ENCODE data around the gene ZNF808. TPM values are rescaled to one million over a fixed set of nuclear protein-coding genes. Genes with fewer than 3 reads are reported as not detected.
"Not testable (repeated sequence)": the region's sequence is repeated elsewhere in the genome, so short reads cannot be mapped to it uniquely, and the experiment has no call there.

Gene ZNF808
- polyA plus RNA-seq, 10 donors: 4.5 to 11.4 (median 6.8) TPM

GRCh38 chr19:52535771-52536447, 8.4 kb downstream of the ZNF808 start:
- peak; percentile 69 to 94 (median 87) for DNase-seq

- DNase-seq: peak in 1 of 3 donors; percentile 10
Observed at GRCh38 chr19:52536448-52536800, 9.0 kb downstream of the ZNF808 start.

- DNase-seq: not testable (repeated sequence)
Observed at GRCh38 chr19:52538815-52539214, 11.3 kb downstream of the ZNF808 start.

- DNase-seq: not testable (repeated sequence)
Observed at GRCh38 chr19:52541176-52541575, 13.7 kb downstream of the ZNF808 start.

- no peak for DNase-seq
Observed at GRCh38 chr19:52541608-52542007, 14.1 kb downstream of the ZNF808 start.

- DNase-seq: not testable (repeated sequence)
Observed at GRCh38 chr19:52542541-52542940, 15.1 kb downstream of the ZNF808 start.

GRCh38 chr19:52542984-52543664, 15.7 kb downstream of the ZNF808 start:
- DNase-seq: no peak

GRCh38 chr19:52554216-52554971, 26.9 kb downstream of the ZNF808 start:
- no peak for DNase-seq

- DNase-seq: no peak
Observed at GRCh38 chr19:52557231-52557995, 29.9 kb downstream of the ZNF808 start.

GRCh38 chr19:52558732-52559445, 31.4 kb downstream of the ZNF808 start:
- not testable (repeated sequence) for DNase-seq

GRCh38 chr19:52561611-52562010, 34.1 kb downstream of the ZNF808 start:
- DNase-seq: not testable (repeated sequence)

GRCh38 chr19:52566121-52566520, 38.7 kb downstream of the ZNF808 start:
- no peak for DNase-seq

GRCh38 chr19:52566588-52566987, 39.1 kb downstream of the ZNF808 start:
- no peak for DNase-seq

- no peak for DNase-seq
Observed at GRCh38 chr19:52567921-52568320, 40.5 kb downstream of the ZNF808 start.

- peak; percentile 33 to 85 (median 77) for DNase-seq
Observed at GRCh38 chr19:52569638-52569999, 42.2 kb downstream of the ZNF808 start.

- peak; percentile 91 to 97 (median 95) for DNase-seq
Observed at GRCh38 chr19:52570000-52570861, 42.8 kb downstream of the ZNF808 start, which contains the start of gene ZNF701. TSS of gene ZNF701 (plus strand) at chr19:52570287. CDS start at chr19:52574148, 3,861 bp downstream.

- DNase-seq: peak in 2 of 3 donors; percentile 50 to 53
Observed at GRCh38 chr19:52584736-52585440, 57.4 kb downstream of the ZNF808 start.

GRCh38 chr19:52585604-52586003, 58.1 kb downstream of the ZNF808 start:
- DNase-seq: no peak

- DNase-seq: peak in 1 of 3 donors; percentile 21
Observed at GRCh38 chr19:52590728-52591127, 63.3 kb downstream of the ZNF808 start.
